GM18499 (cell line): ENCODE results near the gene SELENBP1.

ENCODE experiments used
- ATAC-seq: cut with Tn5 transposase; IDR thresholded peaks from one replicate; pipeline ENCODE4 v1.9.1; 2021; ENCODE audit warnings: moderate number of reproducible peaks; ENCODE audit not compliant: insufficient read depth, unreplicated experiment

SELENBP1 gene

GRCh38 chr1:151346082-151346768, 26.3 kb downstream of the SELENBP1 start:
- no peak for ATAC-seq

GRCh38 chr1:151344291-151344690, 28.2 kb downstream of the SELENBP1 start:
- no peak for ATAC-seq

- ATAC-seq = no peak
Observed at GRCh38 chr1:151343587-151343986, 28.9 kb downstream of the SELENBP1 start.

- no peak for ATAC-seq
Observed at GRCh38 chr1:151342569-151342968, 29.9 kb downstream of the SELENBP1 start.

GRCh38 chr1:151342021-151342420, 30.5 kb downstream of the SELENBP1 start:
- no peak for ATAC-seq

GRCh38 chr1:151340870-151341754, 31.4 kb downstream of the SELENBP1 start:
- no peak for ATAC-seq

GRCh38 chr1:151336556-151336955, 35.9 kb downstream of the SELENBP1 start:
- no peak for ATAC-seq

GRCh38 chr1:151334822-151335221, 37.7 kb downstream of the SELENBP1 start:
- ATAC-seq = no peak

GRCh38 chr1:151327903-151328674, 44.4 kb downstream of the SELENBP1 start:
- no peak for ATAC-seq

GRCh38 chr1:151327223-151327902, 45.1 kb downstream of the SELENBP1 start, which contains the start of gene PI4KB:
Gene PI4KB, minus strand, starts transcription at chr1:151327416. Its CDS starts 10,935 bp downstream, at chr1:151316481.
- ATAC-seq = peak; percentile 62

GRCh38 chr1:151326619-151327222, 45.8 kb downstream of the SELENBP1 start:
- ATAC-seq = peak; percentile 20

- ATAC-seq = no peak
Observed at GRCh38 chr1:151325646-151326429, 46.7 kb downstream of the SELENBP1 start.

- ATAC-seq = no peak
Observed at GRCh38 chr1:151325231-151325630, 47.3 kb downstream of the SELENBP1 start.

GRCh38 chr1:151324390-151324930, 48.0 kb downstream of the SELENBP1 start:
- ATAC-seq = no peak

GRCh38 chr1:151318975-151319374, 53.5 kb downstream of the SELENBP1 start:
- no peak for ATAC-seq

- no peak for ATAC-seq
Observed at GRCh38 chr1:151315565-151316235, 56.8 kb downstream of the SELENBP1 start.
